HepG2 (cell line): Measurements from ENCODE around the gene FAM200B. TPM values are rescaled to one million over a fixed set of nuclear protein-coding genes. Genes with fewer than 3 reads are reported as not detected.
A peak's percentile ranks its signal among the peaks of the same experiment; 100 is the strongest.

ENCODE experiments used
- BRF2 ChIP-seq: sonication (generic); formaldehyde crosslinking; IDR thresholded peaks from 2 replicates; pipeline ENCODE4 v1.8.1; 2022; ENCODE audit warnings: mild to moderate bottlenecking, missing genetic modification reagents
- CAMTA2 ChIP-seq: sonication (generic); formaldehyde crosslinking; IDR thresholded peaks from 2 replicates; pipeline ENCODE4 v1.4.0; 2020; ENCODE audit warnings: mild to moderate bottlenecking, missing genetic modification reagents, borderline replicate concordance
- CBX1 ChIP-seq: IDR thresholded peaks from one replicate; pipeline ENCODE4 v1.6.1; 2016; ENCODE audit warnings: antibody characterized with exemption, low read depth
- CCAR2 ChIP-seq: fragments of 200-400 bp; formaldehyde crosslinking; optimal IDR thresholded peaks from 2 replicates; pipeline ENCODE3; 2018; ENCODE audit warnings: low read depth, mild to moderate bottlenecking, low read length, moderate library complexity
- DR1 ChIP-seq: sonication (generic); formaldehyde crosslinking; IDR thresholded peaks from 2 replicates; pipeline ENCODE4 v1.8.0; 2021; ENCODE audit warnings: mild to moderate bottlenecking, missing genetic modification reagents, inconsistent platforms
- ERF ChIP-seq: IDR thresholded peaks from 2 replicates; pipeline ENCODE4 v1.6.1; 2018; ENCODE audit warnings: missing biosample characterization, missing genetic modification reagents
- FOXJ3 ChIP-seq: sonication (generic); formaldehyde crosslinking; IDR thresholded peaks from 2 replicates; pipeline ENCODE4 v1.4.0; 2020; ENCODE audit warnings: missing genetic modification reagents, mild to moderate bottlenecking, borderline replicate concordance
- HHEX ChIP-seq: IDR thresholded peaks from 2 replicates; pipeline ENCODE4 v1.6.1; 2016; ENCODE audit warnings: control low read depth
- IRX3 ChIP-seq: sonication (generic); formaldehyde crosslinking; IDR thresholded peaks from 2 replicates; pipeline ENCODE4 v1.8.1; 2023; ENCODE audit warnings: mild to moderate bottlenecking, low read depth, missing genetic modification reagents, borderline replicate concordance
- JARID2 ChIP-seq: sonication (generic); formaldehyde crosslinking; IDR thresholded peaks from 2 replicates; pipeline ENCODE4 v1.8.1; 2023; ENCODE audit warnings: missing genetic modification reagents, inconsistent platforms; ENCODE audit not compliant: insufficient replicate concordance
- JUN ChIP-seq: sonication (generic); formaldehyde crosslinking; IDR thresholded peaks from 2 replicates; pipeline ENCODE4 v1.4.0; 2020; ENCODE audit warnings: mild to moderate bottlenecking, missing genetic modification reagents
- KLF11 ChIP-seq: IDR thresholded peaks from 2 replicates; pipeline ENCODE4 v1.6.1; 2016; ENCODE audit warnings: missing compliant biosample characterization
- MAF1 ChIP-seq: sonication (generic); formaldehyde crosslinking; IDR thresholded peaks from 2 replicates; pipeline ENCODE4 v1.5.0; 2020; ENCODE audit warnings: missing genetic modification reagents, borderline replicate concordance
- NBN ChIP-seq: fragments of 450-650 bp; conservative IDR thresholded peaks from 2 replicates; pipeline ENCODE4 v1.6.1; 2017
- NR2F2 ChIP-seq: IDR thresholded peaks from 2 replicates; pipeline ENCODE4 v1.6.1; 2012; ENCODE audit warnings: low read depth, inconsistent platforms, borderline replicate concordance
- PLSCR1 ChIP-seq: sonication (generic); formaldehyde crosslinking; IDR thresholded peaks from 2 replicates; pipeline ENCODE4 v1.5.0; 2020; ENCODE audit warnings: missing genetic modification reagents, mild to moderate bottlenecking, borderline replicate concordance
- POLR2AphosphoS5 ChIP-seq: IDR thresholded peaks from 2 replicates; pipeline ENCODE4 v1.6.1; 2012; ENCODE audit warnings: low read depth, low read length
- TAF15 ChIP-seq: fragments of 200-400 bp; formaldehyde crosslinking; IDR thresholded peaks from one replicate; pipeline ENCODE4 v1.6.1; 2018; ENCODE audit warnings: mild to moderate bottlenecking, low read depth, low read length; ENCODE audit not compliant: poor library complexity, severe bottlenecking
- TFDP1 ChIP-seq: IDR thresholded peaks from 2 replicates; pipeline ENCODE4 v1.6.1; 2016; ENCODE audit warnings: missing compliant biosample characterization, missing genetic modification reagents, borderline replicate concordance
- TMF1 ChIP-seq: sonication (generic); formaldehyde crosslinking; IDR thresholded peaks from 2 replicates; pipeline ENCODE4 v1.8.1; 2022; ENCODE audit warnings: low read depth, missing genetic modification reagents
- ZBTB7B ChIP-seq: sonication (generic); formaldehyde crosslinking; IDR thresholded peaks from 2 replicates; pipeline ENCODE4 v1.4.0; 2020; ENCODE audit warnings: missing genetic modification reagents
- ZNF205 ChIP-seq: IDR thresholded peaks from 2 replicates; pipeline ENCODE4 v1.6.1; 2018; ENCODE audit warnings: missing biosample characterization, missing genetic modification reagents
- ZNF557 ChIP-seq: sonication (generic); formaldehyde crosslinking; IDR thresholded peaks from 2 replicates; pipeline ENCODE4 v1.4.0; 2020; ENCODE audit warnings: missing genetic modification reagents
- ZNF660 ChIP-seq: sonication (generic); formaldehyde crosslinking; IDR thresholded peaks from 2 replicates; pipeline ENCODE4 v1.5.1; 2020; ENCODE audit warnings: mild to moderate bottlenecking, low read depth, missing genetic modification reagents, borderline replicate concordance
- ZNF781 ChIP-seq: sonication (generic); formaldehyde crosslinking; IDR thresholded peaks from 2 replicates; pipeline ENCODE4 v1.5.1; 2020; ENCODE audit warnings: borderline replicate concordance, mild to moderate bottlenecking, missing genetic modification reagents; ENCODE audit errors: not compliant biosample characterization
- ZNF879 ChIP-seq: sonication (generic); formaldehyde crosslinking; IDR thresholded peaks from 2 replicates; pipeline ENCODE4 v1.8.1; 2023; ENCODE audit warnings: missing genetic modification reagents
- polyA plus RNA-seq, 8 experiments: library from polyadenylated mRNA; depleted of rRNA in 3 of 8; stranded (reverse) in 7 of 8; unstranded in 1 of 8; fragments of >200 nt; fragmentation: Illumina TruSeq in 4 of 8; extraction: Trizol in 4 of 8; gene quantifications; 2 replicates each; pipeline versions ENCODE4 v1.2.1 to v1.2.3, GENCODE V29; 2011 to 2016; ENCODE audit warnings: low read depth in 4 of 8, missing spikeins in 1 of 8, mixed read lengths in 1 of 8; ENCODE audit not compliant: insufficient read depth in 1 of 8
- total RNA-seq, 5 experiments: library from RNA; depleted of rRNA; stranded (reverse); fragments of >200 nt; fragmentation: Illumina TruSeq; extraction: Trizol; gene quantifications; 2 replicates each; pipeline ENCODE4 v1.2.3, GENCODE V29; 2016; ENCODE audit warnings: low read depth in 1 of 5

Gene FAM200B
- total and polyA plus RNA-seq, 2 of the 13 experiments (the other 11 are each of a cell fraction or from before 2014, with no cell fraction given), result 25.6 to 41.8 TPM

- no peak for TF ChIP-seq PLSCR1 (CRISPR knock-in tag)
- TF ChIP-seq JUN (CRISPR knock-in tag), result no peak
- TF ChIP-seq FOXJ3 (CRISPR knock-in tag), result peak; percentile 73; the same call in 1 of the 2 replicates
- TF ChIP-seq BRF2 (CRISPR knock-in tag), result peak; percentile 78; the same call in 1 of the 2 replicates
- no peak for TF ChIP-seq NBN
- TF ChIP-seq NR2F2, result no peak
- TF ChIP-seq TAF15, result no peak
- TF ChIP-seq ZBTB7B, result no peak
- peak; percentile 54 for TF ChIP-seq CBX1
- no peak; the same call in 1 of the 2 replicates for TF ChIP-seq ZNF879 (CRISPR knock-in tag)
- peak; percentile 46; the same call in 1 of the 2 replicates for TF ChIP-seq TMF1 (CRISPR knock-in tag)
- TF ChIP-seq HHEX (CRISPR knock-in tag), result no peak
- TF ChIP-seq ZNF781 (CRISPR knock-in tag), result peak; percentile 48
- no peak for TF ChIP-seq ZNF660 (CRISPR knock-in tag)
- peak; percentile 99 for TF ChIP-seq ZNF205 (CRISPR knock-in tag)
- TF ChIP-seq KLF11 (CRISPR knock-in tag), result 0 out of 2 replicates have a peak, but pooled peaks have one; percentile 31
- 0 out of 2 replicates have a peak, but pooled peaks have one; percentile 68 for TF ChIP-seq IRX3 (CRISPR knock-in tag)
- TF ChIP-seq POLR2AphosphoS5, result peak; percentile 79
- TF ChIP-seq TFDP1 (CRISPR knock-in tag), result peak; percentile 99
- TF ChIP-seq DR1 (CRISPR knock-in tag), result peak; percentile 92
- TF ChIP-seq MAF1 (CRISPR knock-in tag), result peak; percentile 75
- no peak for TF ChIP-seq JARID2 (CRISPR knock-in tag)
- no peak for TF ChIP-seq ZNF557
- TF ChIP-seq ERF, result peak; percentile 83
- 0 out of 2 replicates have a peak, but pooled peaks have one; percentile 52 for TF ChIP-seq CAMTA2 (CRISPR knock-in tag)
- peak; percentile 42 for TF ChIP-seq CCAR2
These were observed at the start of gene FAM200B (continued) for GRCh38 chr4:15681372-15682241.
